ENCODE results near the gene TXNDC11.

- TF ChIP-seq CTCF (conservative IDR thresholded peaks at IDR 0.05; ENCODE audit: low read depth, low read length) (no peak), EZH2 (IDR thresholded peaks at IDR 0.05; ENCODE audit: borderline replicate concordance, low read depth, low read length, poor library complexity, severe bottlenecking) (no peak)
These were observed 48.6 kb upstream of the TXNDC11 start for GRCh38 chr16:11791144-11791828.
